Activated B cell treated with CpG ODN at 0.5 μM for 24 hours (primary cell): Measurements from ENCODE around the gene PLAC8L1. TPM values are rescaled to one million over a fixed set of nuclear protein-coding genes. Genes with fewer than 3 reads are reported as not detected.

Experiments used
- ATAC-seq: fragments of 200-7000 bp; cut with Tn5 transposase; one replicate; pipeline ENCODE4 v1.10.0; 2021; ENCODE audit warnings: low read depth, mild to moderate bottlenecking, moderate library complexity
- CTCF ChIA-PET: fragments of 350-600 bp; sonication (Branson Sonifier 250); formaldehyde crosslinking; loops from one replicate; lab custom pipeline; 2021; ENCODE audit warnings: antibody characterized with exemption; lab: Charles Lee
- POLR2A ChIA-PET: fragments of 350-600 bp; sonication (Branson Sonifier 250); formaldehyde crosslinking; loops from one replicate; lab custom pipeline; 2021; ENCODE audit warnings: antibody characterized with exemption; lab: Charles Lee
- DNase-seq: peaks from one replicate; pipeline ENCODE4 v3.0.0; 2022
- H3K27ac Mint-ChIP-seq: one replicate; pipeline ENCODE4 v1.8.0; 2020; ENCODE audit warnings: mixed read lengths
- H3K27me3 Mint-ChIP-seq: one replicate; pipeline ENCODE4 v1.8.0; 2021; ENCODE audit warnings: mixed read lengths
- H3K36me3 Mint-ChIP-seq: one replicate; pipeline ENCODE4 v1.8.0; 2021; ENCODE audit warnings: low read depth, mixed read lengths
- H3K4me1 Mint-ChIP-seq: one replicate; pipeline ENCODE4 v1.8.0; 2021; ENCODE audit warnings: mixed read lengths
- H3K4me3 Mint-ChIP-seq: one replicate; pipeline ENCODE4 v1.8.0; 2020; ENCODE audit warnings: mild to moderate bottlenecking, mixed read lengths
- H3K9me3 Mint-ChIP-seq: one replicate; pipeline ENCODE4 v1.8.0; 2020; ENCODE audit warnings: mixed read lengths
- intact Hi-C: fragments of 100-400 bp; cut with micrococcal nuclease; formaldehyde crosslinking; loops from one replicate; pipeline ENCODE4 v1.15.1; 2024
- total RNA-seq: library from RNA; stranded (reverse); gene quantifications from 2 replicates; pipeline ENCODE4 v1.2.3, GENCODE V29; 2022
- TF ChIP-seq, protein P1 (sequence below): fragments of 200-600 bp; IDR thresholded peaks from one replicate; pipeline ENCODE4 v1.8.0; 2022; ENCODE audit warnings: antibody characterized with exemption, mild to moderate bottlenecking

The PLAC8L1 gene, protein sequence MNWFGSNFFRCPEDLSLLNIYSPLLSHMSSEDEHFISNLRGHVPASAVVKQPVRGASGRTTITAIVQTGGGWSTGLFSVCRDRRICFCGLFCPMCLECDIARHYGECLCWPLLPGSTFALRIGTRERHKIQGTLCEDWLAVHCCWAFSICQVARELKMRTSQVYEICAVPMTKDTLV
- 0.37 and 0.78 TPM in 2 replicates for total RNA-seq

DNA sequence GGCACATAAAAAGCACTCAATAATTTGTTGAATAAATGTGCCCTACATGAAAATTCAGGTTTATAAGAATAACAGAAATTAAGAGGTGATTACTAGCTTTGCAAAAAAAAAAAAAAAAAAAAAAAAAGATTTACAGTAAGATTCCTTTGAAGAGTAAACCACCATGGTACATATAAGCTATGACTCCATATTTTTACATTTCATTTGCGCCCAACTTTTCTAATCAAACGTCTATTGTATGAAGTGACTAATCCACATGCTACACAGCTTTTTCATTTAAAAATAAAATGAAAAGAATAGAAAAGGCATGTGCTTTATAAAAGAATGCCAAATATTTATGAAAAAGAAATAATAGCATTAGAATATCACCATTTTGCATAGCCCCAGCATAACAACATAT lies at the start of gene PLAC8L1:
Gene PLAC8L1 (minus strand): TSS at position 101 of the 400 bp plus-strand sequence. CDS start 1,266 bp downstream, outside the sequence.
- no peaks in the 10 kb centered on the region for H3K27me3 Mint-ChIP-seq

DNA sequence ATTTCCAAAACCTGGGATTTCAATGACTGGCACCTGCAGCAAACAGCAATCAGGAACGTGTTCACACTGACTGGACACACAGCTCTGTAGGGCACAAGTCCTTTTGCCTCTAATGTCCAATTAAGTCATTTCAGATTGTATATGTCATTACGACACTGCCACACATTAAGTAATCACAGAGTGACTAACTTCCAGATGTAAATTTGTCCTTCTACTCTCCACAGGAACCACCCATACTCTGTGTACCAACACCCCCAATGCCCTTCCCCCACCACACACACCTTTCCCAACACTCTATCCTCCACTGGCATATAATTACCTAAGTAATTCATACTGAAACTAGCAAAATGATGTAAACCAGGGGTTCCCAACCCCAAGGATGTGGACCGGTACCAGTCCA lies 46.6 kb upstream of the PLAC8L1 start:
- TF ChIP-seq, protein P1, sequence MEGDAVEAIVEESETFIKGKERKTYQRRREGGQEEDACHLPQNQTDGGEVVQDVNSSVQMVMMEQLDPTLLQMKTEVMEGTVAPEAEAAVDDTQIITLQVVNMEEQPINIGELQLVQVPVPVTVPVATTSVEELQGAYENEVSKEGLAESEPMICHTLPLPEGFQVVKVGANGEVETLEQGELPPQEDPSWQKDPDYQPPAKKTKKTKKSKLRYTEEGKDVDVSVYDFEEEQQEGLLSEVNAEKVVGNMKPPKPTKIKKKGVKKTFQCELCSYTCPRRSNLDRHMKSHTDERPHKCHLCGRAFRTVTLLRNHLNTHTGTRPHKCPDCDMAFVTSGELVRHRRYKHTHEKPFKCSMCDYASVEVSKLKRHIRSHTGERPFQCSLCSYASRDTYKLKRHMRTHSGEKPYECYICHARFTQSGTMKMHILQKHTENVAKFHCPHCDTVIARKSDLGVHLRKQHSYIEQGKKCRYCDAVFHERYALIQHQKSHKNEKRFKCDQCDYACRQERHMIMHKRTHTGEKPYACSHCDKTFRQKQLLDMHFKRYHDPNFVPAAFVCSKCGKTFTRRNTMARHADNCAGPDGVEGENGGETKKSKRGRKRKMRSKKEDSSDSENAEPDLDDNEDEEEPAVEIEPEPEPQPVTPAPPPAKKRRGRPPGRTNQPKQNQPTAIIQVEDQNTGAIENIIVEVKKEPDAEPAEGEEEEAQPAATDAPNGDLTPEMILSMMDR: no peak
- Mint-ChIP-seq H3K4me1 (no peaks in the 10 kb centered on the region), H3K27me3 (no peaks in the 10 kb centered on the region), H3K27ac (no peak overlapping the region), H3K36me3 (peaks cover 79% of the 10 kb centered on the region), H3K4me3 (no peak overlapping the region), H3K9me3 (no peaks in the 10 kb centered on the region)
- intact Hi-C loops: no loop called here
- ChIA-PET POLR2A (no interaction called here), CTCF (no interaction called here)
- DNase-seq: no peak
- ATAC-seq: no peak

More for the DNA sequence above, at the start of gene PLAC8L1:
- Mint-ChIP-seq H3K4me1 (no peaks in the 10 kb centered on the region), H3K4me3 (no peak within 1 kb of the TSS), H3K9me3 (no peaks in the 10 kb centered on the region), H3K36me3 (no peaks in the 10 kb centered on the region), H3K27ac (no peak within 1 kb of the TSS)
- DNase-seq (no peak), ATAC-seq (no peak)
- ChIA-PET CTCF (no interaction called here), POLR2A (no interaction called here)
- intact Hi-C loops: no loop called here
- TF ChIP-seq, protein P1: no peak

DNA sequence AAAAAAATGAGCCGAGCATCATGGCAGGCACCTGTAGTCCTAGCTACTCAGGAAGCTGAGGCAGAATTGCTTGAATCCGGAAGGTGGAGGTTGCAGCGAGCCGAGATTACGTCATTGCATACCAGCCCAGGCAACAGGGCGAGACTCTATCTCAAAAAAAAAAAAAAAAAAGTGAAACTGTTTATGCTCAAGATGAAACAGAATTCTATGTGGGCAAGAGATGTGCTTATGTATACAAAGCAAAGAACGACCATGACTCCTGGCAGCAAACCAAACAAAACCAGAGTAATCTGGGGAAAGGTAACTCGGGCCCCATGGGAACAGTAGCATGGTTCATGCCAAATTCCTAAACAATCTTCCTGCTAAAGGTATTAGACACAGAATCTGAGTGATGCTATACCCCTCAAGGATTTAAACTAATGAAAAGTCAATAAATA lies 32.6 kb upstream of the PLAC8L1 start:
- ChIA-PET POLR2A (no interaction called here), CTCF (no interaction called here)
- ATAC-seq: no peak
- peaks cover 79% of the 10 kb centered on the region for H3K36me3 Mint-ChIP-seq
- H3K27ac Mint-ChIP-seq: no peak overlapping the region
- no peak overlapping the region for H3K4me3 Mint-ChIP-seq
- TF ChIP-seq, protein P1: no peak
- DNase-seq: no peak
- intact Hi-C loops: no loop called here
- H3K4me1 Mint-ChIP-seq: no peaks in the 10 kb centered on the region
- no peaks in the 10 kb centered on the region for H3K27me3 Mint-ChIP-seq
- H3K9me3 Mint-ChIP-seq: no peaks in the 10 kb centered on the region

DNA sequence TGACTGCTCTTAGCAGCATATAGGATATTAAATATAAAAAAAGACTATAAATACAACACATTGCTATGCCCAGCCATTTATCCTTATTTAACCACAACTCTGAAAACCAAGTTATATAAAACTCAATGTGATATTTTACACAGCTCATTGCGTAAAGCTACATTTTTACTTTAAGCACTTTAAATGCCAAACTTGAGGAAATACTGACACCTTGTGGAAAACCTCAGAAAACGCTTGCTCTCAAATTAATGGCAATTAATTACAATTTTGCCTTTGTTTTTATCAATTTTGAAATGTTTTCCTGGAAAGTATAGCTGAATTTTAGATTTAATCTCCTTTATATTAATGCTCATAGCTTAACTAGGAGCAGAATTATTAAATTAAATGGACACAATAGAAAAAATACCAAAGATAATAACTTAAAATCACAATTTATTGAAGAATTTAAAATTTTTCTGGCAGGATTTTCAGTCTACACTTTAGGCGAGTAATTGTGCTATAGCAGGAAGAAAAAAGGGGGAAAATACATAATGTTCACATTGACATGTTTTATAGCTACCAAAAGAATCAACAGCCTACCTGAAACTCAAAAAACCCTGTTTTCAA lies 25.2 kb upstream of the PLAC8L1 start:
- POLR2A ChIA-PET: no interaction called here
- no peak for ATAC-seq
- H3K4me1 Mint-ChIP-seq: no peaks in the 10 kb centered on the region
- DNase-seq: no peak
- H3K9me3 Mint-ChIP-seq: no peaks in the 10 kb centered on the region
- TF ChIP-seq, protein P1: no peak
- H3K27me3 Mint-ChIP-seq: no peaks in the 10 kb centered on the region
- no peak overlapping the region for H3K4me3 Mint-ChIP-seq
- peaks cover 81% of the 10 kb centered on the region for H3K36me3 Mint-ChIP-seq
- H3K27ac Mint-ChIP-seq: no peak overlapping the region
- CTCF ChIA-PET: interaction anchor here (0.8 to 1.5 kb wide), 7 partner anchors 11 to 1929 kb away, joined by 3 to 12 read pairs (median 3); no protein-coding TSS in a partner anchor
- intact Hi-C loops: loop anchor here (1.0 kb wide), 1 partner anchor 1927 kb away; no protein-coding TSS in a partner anchor

DNA sequence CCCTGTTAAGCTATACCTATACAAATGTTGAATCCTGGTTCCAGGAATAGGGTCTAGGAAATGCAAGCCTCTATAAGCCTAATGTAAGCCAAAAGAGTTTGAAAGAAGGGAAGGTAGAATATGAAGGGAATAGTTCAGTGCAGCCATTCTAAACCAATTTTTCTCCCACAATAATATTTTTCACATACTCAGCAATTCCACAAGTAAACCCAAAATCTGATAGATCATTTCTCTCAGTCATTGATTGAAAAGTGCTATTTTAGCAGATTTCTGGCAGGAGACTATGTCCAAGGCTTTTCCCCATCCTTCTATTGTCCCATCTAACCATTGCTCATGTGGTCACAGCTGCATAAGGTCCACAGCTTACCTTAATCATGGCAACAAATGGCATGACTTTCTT lies 20.7 kb upstream of the PLAC8L1 start:
- H3K36me3 Mint-ChIP-seq: peaks cover 88% of the 10 kb centered on the region
- POLR2A ChIA-PET: no interaction called here

More for the DNA sequence above, 20.7 kb upstream of the PLAC8L1 start:
- Mint-ChIP-seq H3K27ac (no peak overlapping the region), H3K4me3 (no peak overlapping the region), H3K4me1 (no peaks in the 10 kb centered on the region), H3K27me3 (no peaks in the 10 kb centered on the region), H3K9me3 (no peaks in the 10 kb centered on the region)
- intact Hi-C loops: loop anchor here (5.0 to 10.0 kb wide), 2 partner anchors 46 to 359 kb away; no protein-coding TSS in a partner anchor
- CTCF ChIA-PET: no interaction called here
- TF ChIP-seq, protein P1: no peak
- DNase-seq: no peak
- ATAC-seq: no peak
